Epithelial cell of proximal tubule (primary cell): ENCODE results near the gene CACNB3. TPM values are rescaled to one million over a fixed set of nuclear protein-coding genes. Genes with fewer than 3 reads are reported as not detected.

Source experiments
- DNase-seq: peaks from one replicate; pipeline ENCODE4 v3.0.0-alpha.2; 2011; ENCODE audit warnings: low read depth
- H3K4me3 ChIP-seq: 2 replicates; pipeline ENCODE4 v1.5.1; 2011; ENCODE audit warnings: low read depth, mild to moderate bottlenecking, low read length
- total RNA-seq: library from RNA; depleted of rRNA; stranded (reverse); fragments of >200 nt; gene quantifications from 2 replicates; pipeline ENCODE4 v1.2.3, GENCODE V29; 2015
- TF ChIP-seq, protein P1 (sequence below): conservative IDR thresholded peaks from 2 replicates; pipeline ENCODE4 v1.5.1; 2012; ENCODE audit warnings: low read depth, mild to moderate bottlenecking, low read length

The CACNB3 gene
- total RNA-seq, 1 donor from 2014 or later, result 19.6 TPM

DNA sequence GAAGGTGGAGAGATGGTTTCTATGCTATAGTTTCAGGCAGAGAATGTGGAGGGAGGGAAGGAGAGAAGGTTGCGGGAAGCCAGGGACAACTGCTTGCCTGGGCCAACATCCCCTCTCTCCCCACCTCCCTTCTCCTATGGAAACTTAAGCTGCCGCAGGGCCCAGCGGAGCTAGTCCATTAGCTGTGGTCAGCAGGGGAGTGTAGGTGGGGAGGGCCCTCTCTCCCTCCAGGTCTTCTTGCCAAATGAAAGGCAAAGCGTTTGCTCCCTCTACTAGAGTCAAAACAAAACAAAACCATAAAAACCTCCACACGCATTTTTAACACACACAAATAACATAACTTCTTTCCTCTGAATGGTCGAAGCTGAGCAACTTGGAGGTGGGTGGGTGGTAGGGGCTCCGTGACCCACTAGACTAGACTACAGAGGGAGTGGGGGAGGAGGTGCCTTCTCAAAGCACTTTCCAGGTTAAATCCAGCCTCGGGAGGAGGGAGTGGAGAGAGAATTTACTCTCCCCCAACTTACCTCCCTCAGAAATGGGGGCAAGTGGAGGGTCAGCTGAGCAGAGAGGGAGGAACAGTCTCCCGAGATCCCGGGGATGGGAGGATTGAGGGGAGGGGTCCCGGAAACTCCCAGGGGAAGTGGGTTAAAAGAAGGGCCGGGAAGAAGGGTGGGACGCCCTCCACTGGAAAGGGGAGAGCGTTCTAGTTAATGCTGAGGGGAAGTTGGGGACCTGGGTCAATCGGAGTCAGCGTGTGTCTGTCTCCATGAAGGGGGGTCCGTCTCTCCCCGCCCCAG lies 4.6 kb upstream of the CACNB3 start:
- H3K4me3 ChIP-seq, result peak overlapping the region; percentile 86
- TF ChIP-seq, protein P1, sequence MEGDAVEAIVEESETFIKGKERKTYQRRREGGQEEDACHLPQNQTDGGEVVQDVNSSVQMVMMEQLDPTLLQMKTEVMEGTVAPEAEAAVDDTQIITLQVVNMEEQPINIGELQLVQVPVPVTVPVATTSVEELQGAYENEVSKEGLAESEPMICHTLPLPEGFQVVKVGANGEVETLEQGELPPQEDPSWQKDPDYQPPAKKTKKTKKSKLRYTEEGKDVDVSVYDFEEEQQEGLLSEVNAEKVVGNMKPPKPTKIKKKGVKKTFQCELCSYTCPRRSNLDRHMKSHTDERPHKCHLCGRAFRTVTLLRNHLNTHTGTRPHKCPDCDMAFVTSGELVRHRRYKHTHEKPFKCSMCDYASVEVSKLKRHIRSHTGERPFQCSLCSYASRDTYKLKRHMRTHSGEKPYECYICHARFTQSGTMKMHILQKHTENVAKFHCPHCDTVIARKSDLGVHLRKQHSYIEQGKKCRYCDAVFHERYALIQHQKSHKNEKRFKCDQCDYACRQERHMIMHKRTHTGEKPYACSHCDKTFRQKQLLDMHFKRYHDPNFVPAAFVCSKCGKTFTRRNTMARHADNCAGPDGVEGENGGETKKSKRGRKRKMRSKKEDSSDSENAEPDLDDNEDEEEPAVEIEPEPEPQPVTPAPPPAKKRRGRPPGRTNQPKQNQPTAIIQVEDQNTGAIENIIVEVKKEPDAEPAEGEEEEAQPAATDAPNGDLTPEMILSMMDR, result no peak
- DNase-seq, result no peak

DNA sequence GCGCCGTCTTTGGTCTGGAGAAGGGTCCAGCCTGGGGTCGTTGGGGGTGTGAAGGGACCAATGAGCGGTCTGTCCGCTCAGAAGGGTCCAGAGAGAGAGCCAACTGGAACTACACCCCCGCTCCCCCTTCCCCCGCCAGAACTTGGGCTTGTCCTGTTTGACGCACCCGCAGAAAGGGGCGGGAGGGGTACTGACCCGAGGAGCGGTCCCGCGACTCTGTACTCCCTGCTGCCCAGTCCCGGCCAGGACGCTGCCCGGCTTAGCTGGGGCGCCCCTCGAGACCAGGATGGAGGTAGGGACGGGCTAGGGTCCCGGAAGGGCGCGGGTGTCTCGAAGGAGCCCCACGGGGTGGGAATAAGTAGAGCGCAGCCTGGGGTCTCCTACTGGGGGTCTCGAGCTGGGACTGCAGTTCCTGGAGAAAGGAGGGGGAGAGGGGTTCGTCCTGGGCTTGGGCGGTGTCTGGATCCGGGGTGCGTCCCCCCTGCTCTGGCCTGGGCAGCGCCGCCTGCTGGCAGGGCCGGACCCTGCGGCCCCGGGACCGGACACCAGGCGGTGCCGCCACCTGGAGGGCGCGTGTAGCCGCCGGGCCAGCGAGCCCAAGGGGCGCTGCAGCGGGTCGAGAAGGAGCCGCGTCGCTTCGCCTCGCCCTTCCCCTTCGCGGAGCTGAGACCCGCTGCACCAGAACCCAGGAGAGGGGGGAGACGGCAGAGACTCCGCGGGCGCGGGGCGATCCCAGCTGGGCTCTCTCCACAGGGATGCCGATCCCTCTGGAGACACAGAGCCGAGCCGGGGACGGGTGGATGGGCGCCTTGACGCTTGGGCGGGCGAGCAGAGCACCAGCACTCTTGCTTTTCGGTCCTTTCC lies 3.8 kb upstream of the CACNB3 start:
- TF ChIP-seq, protein P1, result peak; percentile 97
- H3K4me3 ChIP-seq, result peak overlapping the region; percentile 86
- DNase-seq, result no peak

DNA sequence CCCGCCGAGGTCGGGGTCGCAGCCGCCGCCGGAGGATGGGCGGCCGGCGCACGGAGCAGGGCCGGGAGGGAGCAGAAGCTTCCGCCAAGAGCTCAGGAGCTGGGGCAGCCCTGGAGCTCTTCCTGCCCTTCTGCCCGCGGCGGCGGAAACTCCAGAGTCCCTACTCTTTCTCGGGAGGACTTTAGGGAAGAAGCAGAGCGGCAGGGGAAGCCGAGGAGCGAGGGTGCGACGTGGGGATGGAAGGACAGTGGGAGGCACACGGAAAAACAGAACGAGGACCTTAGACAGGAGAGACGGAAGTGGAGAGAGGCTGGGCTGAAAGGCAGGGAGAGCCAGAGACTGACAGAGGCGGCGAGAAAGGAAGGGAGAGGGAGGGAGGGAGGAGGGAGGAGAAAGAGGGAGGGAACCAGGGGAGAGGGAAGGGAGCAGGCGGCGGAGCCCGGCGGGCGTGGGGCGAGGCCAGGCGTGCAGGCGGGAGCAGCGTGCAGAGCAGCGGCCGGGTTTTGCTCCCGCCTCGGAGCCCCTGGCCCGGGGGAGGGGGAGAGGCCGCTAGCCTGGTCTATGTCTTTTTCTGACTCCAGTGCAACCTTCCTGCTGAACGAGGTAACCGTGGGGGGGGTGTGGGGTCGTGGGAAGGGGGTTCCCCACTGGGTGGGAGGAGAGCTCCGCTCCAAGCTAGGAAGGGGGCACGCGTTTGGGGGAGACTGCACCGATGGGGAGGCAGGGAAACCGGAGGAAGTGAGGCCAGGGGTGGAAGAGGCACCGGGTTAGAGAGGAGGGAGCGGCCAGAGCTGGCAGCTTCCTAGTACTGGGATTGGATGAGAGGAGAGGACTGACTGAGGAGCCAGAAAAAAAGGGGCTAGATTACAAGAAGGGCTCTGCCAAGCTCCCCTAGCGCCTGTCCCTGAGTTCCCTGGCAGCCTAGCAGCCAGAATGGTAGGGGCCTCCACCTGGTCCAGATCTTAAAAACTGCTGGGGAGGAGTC lies 2.9 kb upstream of the CACNB3 start:
- H3K4me3 ChIP-seq, result peak overlapping the region; percentile 86

DNA sequence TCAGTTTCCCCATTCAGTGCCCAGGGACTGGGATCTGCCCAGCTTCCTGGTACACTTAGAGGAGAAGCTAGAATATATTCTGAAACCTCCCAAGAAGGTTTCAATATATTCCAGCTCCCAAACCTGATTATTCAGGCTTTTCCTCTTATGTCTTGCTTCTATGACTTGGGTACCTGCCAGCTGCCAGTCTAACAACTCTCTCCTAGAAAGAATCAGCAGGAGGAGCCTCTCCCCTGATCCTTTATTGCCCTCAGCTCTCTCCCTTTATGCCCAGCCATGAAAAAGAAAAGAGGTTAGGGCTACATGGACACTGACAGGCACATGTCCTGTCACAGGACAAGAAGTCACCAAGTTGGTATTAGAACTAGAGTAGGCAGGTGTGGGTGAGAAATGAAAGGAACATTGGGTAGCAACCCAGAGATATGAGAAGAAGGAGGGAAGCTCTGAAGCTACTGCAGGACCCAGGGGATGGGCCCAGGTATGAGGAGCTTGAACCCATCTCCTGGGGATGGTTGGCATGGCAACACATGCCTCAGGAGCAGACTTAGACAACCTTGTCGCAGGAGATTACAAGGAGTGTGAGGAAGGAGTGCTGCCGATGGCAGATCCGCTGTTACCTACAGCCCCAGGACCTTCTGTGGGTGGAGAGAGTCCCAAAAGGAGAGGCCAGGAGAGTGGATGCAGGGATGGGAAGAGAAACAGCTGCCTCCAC lies 2.0 kb upstream of the CACNB3 start:
- peak overlapping the region; percentile 86 for H3K4me3 ChIP-seq
- TF ChIP-seq, protein P1, result no peak
- DNase-seq, result no peak

More for the DNA sequence above, 2.9 kb upstream of the CACNB3 start:
- no peak for DNase-seq
- TF ChIP-seq, protein P1, result no peak

DNA sequence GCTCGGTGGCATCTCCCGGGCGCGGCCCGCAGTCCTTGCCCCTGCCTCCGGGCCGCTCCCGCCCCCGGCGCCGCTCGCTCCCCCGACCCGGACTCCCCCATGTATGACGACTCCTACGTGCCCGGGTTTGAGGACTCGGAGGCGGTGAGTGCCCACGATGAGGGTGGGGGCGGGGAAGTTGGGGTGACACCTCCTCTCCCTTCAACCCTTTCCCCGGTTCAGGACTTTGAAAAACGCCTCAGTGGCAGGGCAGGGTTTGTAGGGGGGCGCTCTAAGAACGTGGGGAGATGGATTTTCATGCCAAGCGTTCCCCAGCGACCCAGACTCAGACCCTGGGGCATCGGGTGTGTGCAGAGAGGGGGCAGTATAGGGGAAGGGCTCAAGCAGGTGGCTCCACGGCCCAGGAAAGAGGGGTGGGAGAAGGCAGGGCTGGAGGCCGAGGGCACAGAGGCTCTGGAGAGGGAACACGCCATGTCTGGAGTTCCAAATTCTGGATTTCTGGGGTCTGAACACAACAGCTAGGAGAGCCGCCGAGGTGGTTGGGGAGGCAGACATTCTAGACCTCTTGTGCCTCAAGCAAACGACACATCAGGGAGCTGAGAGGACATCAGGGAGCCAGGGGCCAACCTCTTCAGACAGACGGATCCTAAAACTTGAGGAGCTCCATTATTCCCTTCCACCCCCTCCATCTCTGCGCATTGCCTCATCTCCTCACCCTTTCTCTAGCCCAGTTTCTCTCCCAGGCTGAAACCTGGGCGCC lies 715 bp downstream of the CACNB3 start:
- TF ChIP-seq, protein P1, result peak; percentile 26
- H3K4me3 ChIP-seq, result peak overlapping the region; percentile 59
- no peak for DNase-seq
